GM23338 (cell line): ENCODE results near the gene GPR162. TPM values are rescaled to one million over a fixed set of nuclear protein-coding genes. Genes with fewer than 3 reads are reported as not detected.

ENCODE experiments used
- ATAC-seq: fragments of 200-7000 bp; cut with Tn5 transposase; 3 replicates; pipeline ENCODE4 v1.9.1; 2020
- DNase-seq: peaks from one replicate; pipeline ENCODE4 v3.0.0-alpha.2; 2015; ENCODE audit warnings: low spot score
- H2AFZ ChIP-seq: fragments of 200-600 bp; sonication (generic); 2 replicates; pipeline ENCODE4 v1.8.0; 2016; ENCODE audit warnings: antibody characterized with exemption, mild to moderate bottlenecking, moderate library complexity
- H3F3A ChIP-seq: fragments of 200-600 bp; sonication (generic); replicated peaks from 2 replicates; pipeline ENCODE4 v1.8.0; 2017; ENCODE audit warnings: antibody characterized with exemption, mixed run types, low read depth
- H3K27ac ChIP-seq: fragments of 200-600 bp; sonication (generic); 2 replicates; pipeline ENCODE4 v1.6.1; 2016; ENCODE audit warnings: low read depth
- H3K27me3 ChIP-seq: fragments of 200-600 bp; sonication (generic); 2 replicates; pipeline ENCODE4 v1.8.0; 2016; ENCODE audit warnings: mild to moderate bottlenecking, mixed run types, moderate library complexity; ENCODE audit not compliant: insufficient read depth
- H3K36me3 ChIP-seq: fragments of 200-600 bp; sonication (generic); 2 replicates; pipeline ENCODE4 v1.8.0; 2016; ENCODE audit warnings: mild to moderate bottlenecking; ENCODE audit not compliant: insufficient read depth
- H3K4me1 ChIP-seq: fragments of 200-600 bp; sonication (generic); 2 replicates; pipeline ENCODE4 v1.8.0; 2016; ENCODE audit warnings: mild to moderate bottlenecking, moderate library complexity; ENCODE audit not compliant: insufficient read depth
- H3K4me2 ChIP-seq: fragments of 200-600 bp; sonication (generic); 2 replicates; pipeline ENCODE4 v1.7.1; 2017; ENCODE audit warnings: mixed run types
- H3K4me3 ChIP-seq: fragments of 200-600 bp; sonication (generic); 2 replicates; pipeline ENCODE4 v1.6.1; 2016; ENCODE audit warnings: mixed run types
- H3K79me2 ChIP-seq: fragments of 200-600 bp; sonication (generic); replicated peaks from 2 replicates; pipeline ENCODE4 v1.8.0; 2017; ENCODE audit warnings: mild to moderate bottlenecking; ENCODE audit not compliant: insufficient read depth
- H3K9me2 ChIP-seq: fragments of 200-600 bp; sonication (generic); 2 replicates; pipeline ENCODE4 v1.8.0; 2017; ENCODE audit not compliant: insufficient read depth
- H4K20me1 ChIP-seq: fragments of 200-600 bp; sonication (generic); replicated peaks from 2 replicates; pipeline ENCODE4 v1.8.0; 2017; ENCODE audit warnings: mild to moderate bottlenecking; ENCODE audit not compliant: insufficient read depth
- H3K27ac Mint-ChIP-seq: 2 replicates; pipeline ENCODE4 v1.8.0; 2020; ENCODE audit warnings: inconsistent platforms, mild to moderate bottlenecking, moderate library complexity, mixed read lengths
- H3K27me3 Mint-ChIP-seq: 3 replicates; pipeline ENCODE4 v1.8.0; 2022; ENCODE audit warnings: low read depth, mild to moderate bottlenecking, moderate library complexity, mixed read lengths, inconsistent platforms; ENCODE audit not compliant: insufficient read depth, poor library complexity
- H3K36me3 Mint-ChIP-seq: 3 replicates; pipeline ENCODE4 v1.8.0; 2021; ENCODE audit warnings: low read depth, mild to moderate bottlenecking, inconsistent platforms, moderate library complexity, mixed read lengths
- H3K4me1 Mint-ChIP-seq: 3 replicates; pipeline ENCODE4 v1.8.0; 2020; ENCODE audit warnings: mild to moderate bottlenecking, inconsistent platforms, mixed read lengths
- H3K4me3 Mint-ChIP-seq: 3 replicates; pipeline ENCODE4 v1.8.0; 2021; ENCODE audit warnings: moderate library complexity, mild to moderate bottlenecking, inconsistent platforms, mixed read lengths
- H3K9me3 Mint-ChIP-seq: 3 replicates; pipeline ENCODE4 v1.8.0; 2020; ENCODE audit warnings: moderate library complexity, mild to moderate bottlenecking, inconsistent platforms, mixed read lengths
- CREB1 ChIP-seq: fragments of 250-450 bp; sonication (Bioruptor Pico); IDR thresholded peaks from 2 replicates; pipeline ENCODE4 v1.5.0; 2020; ENCODE audit warnings: low read depth, mild to moderate bottlenecking, moderate library complexity
- EZH2 ChIP-seq: fragments of 200-600 bp; sonication (generic); IDR thresholded peaks from one replicate; pipeline ENCODE4 v1.8.0; 2017; ENCODE audit warnings: antibody characterized with exemption, mild to moderate bottlenecking, low read depth; ENCODE audit not compliant: unreplicated experiment
- JUNB ChIP-seq: IDR thresholded peaks from one replicate; pipeline ENCODE4 v1.6.1; 2016; ENCODE audit warnings: antibody characterized with exemption; ENCODE audit not compliant: unreplicated experiment
- POLR2AphosphoS5 ChIP-seq: IDR thresholded peaks from 2 replicates; pipeline ENCODE4 v1.6.1; 2016; ENCODE audit warnings: antibody characterized with exemption, low read depth
- REST ChIP-seq: IDR thresholded peaks from one replicate; pipeline ENCODE4 v1.6.1; 2018; ENCODE audit warnings: antibody characterized with exemption; ENCODE audit not compliant: unreplicated experiment
- STAT1 ChIP-seq: IDR thresholded peaks from one replicate; pipeline ENCODE4 v1.6.1; 2016; ENCODE audit warnings: antibody characterized with exemption; ENCODE audit not compliant: unreplicated experiment
- ZNF114 ChIP-seq: fragments of 250-450 bp; sonication (Bioruptor Pico); IDR thresholded peaks from 2 replicates; pipeline ENCODE4 v1.5.0; 2020; ENCODE audit warnings: mild to moderate bottlenecking, moderate library complexity
- ZNF331 ChIP-seq: fragments of 250-450 bp; sonication (Bioruptor Pico); IDR thresholded peaks from 2 replicates; pipeline ENCODE4 v1.5.0; 2020; ENCODE audit warnings: low read depth, mild to moderate bottlenecking, moderate library complexity
- polyA plus RNA-seq: library from polyadenylated mRNA; unstranded; fragments of >200 nt; fragmentation: Nextera tagmentation; extraction: Ambion mirVana; gene quantifications from 2 replicates; pipeline ENCODE4 v1.2.1, GENCODE V29; 2016
- total RNA-seq: library from RNA; depleted of rRNA; stranded (reverse); fragments of >200 nt; shearing (Covaris generic); gene quantifications from 2 replicates; pipeline ENCODE4 v1.2.3, GENCODE V29; 2014
- TF ChIP-seq, protein P1 (sequence below), 2 experiments: fragments of 200-600 bp in 1 of 2; sonication (generic) in 1 of 2; conservative IDR thresholded peaks; 2 replicates each; pipeline versions ENCODE4 v1.5.1 to v1.6.1; 2016 to 2017; ENCODE audit warnings: antibody characterized with exemption in 2 of 2, low read depth in 2 of 2, mild to moderate bottlenecking in 2 of 2, moderate library complexity in 1 of 2
- TF ChIP-seq, protein P2 (sequence below): IDR thresholded peaks from 2 replicates; pipeline ENCODE4 v1.6.1; 2016; ENCODE audit warnings: antibody characterized with exemption
- TF ChIP-seq, protein P3 (sequence below): fragments of 250-450 bp; sonication (Bioruptor Pico); IDR thresholded peaks from 2 replicates; pipeline ENCODE4 v1.5.0; 2020; ENCODE audit warnings: mild to moderate bottlenecking, moderate library complexity

The GPR162 gene
- total and polyA plus RNA-seq, 2 experiments from 2014 or later = 4.7 to 5.0 TPM

GRCh38 chr12:6791931-6792520 lies 29.6 kb upstream of the GPR162 start:
- H3K4me3 ChIP-seq = no peak overlapping the region
- Mint-ChIP-seq H3K27me3 (peaks cover 18% of the 10 kb centered on the region), H3K27ac (no peak overlapping the region), H3K9me3 (no peaks in the 10 kb centered on the region), H3K4me1 (peaks cover 23% of the 10 kb centered on the region), H3K4me3 (no peak overlapping the region), H3K36me3 (no peaks in the 10 kb centered on the region; the same call in 2 of the 3 replicates)
- ATAC-seq (no peak), DNase-seq (no peak)
- H4K20me1 ChIP-seq = no peaks in the 10 kb centered on the region
- H3K79me2 ChIP-seq = no peaks in the 10 kb centered on the region
- H2AFZ ChIP-seq = peak overlapping the region; percentile 78; the same call in 1 of the 2 replicates
- no peaks in the 10 kb centered on the region for H3K9me2 ChIP-seq
- H3K27me3 ChIP-seq = no peaks in the 10 kb centered on the region
- H3K4me1 ChIP-seq = peaks cover 14% of the 10 kb centered on the region
- no peak overlapping the region for H3K27ac ChIP-seq
- H3K4me2 ChIP-seq = no peak overlapping the region
- TF ChIP-seq REST = no peak
- TF ChIP-seq EZH2 = no peak
- TF ChIP-seq, protein P1, sequence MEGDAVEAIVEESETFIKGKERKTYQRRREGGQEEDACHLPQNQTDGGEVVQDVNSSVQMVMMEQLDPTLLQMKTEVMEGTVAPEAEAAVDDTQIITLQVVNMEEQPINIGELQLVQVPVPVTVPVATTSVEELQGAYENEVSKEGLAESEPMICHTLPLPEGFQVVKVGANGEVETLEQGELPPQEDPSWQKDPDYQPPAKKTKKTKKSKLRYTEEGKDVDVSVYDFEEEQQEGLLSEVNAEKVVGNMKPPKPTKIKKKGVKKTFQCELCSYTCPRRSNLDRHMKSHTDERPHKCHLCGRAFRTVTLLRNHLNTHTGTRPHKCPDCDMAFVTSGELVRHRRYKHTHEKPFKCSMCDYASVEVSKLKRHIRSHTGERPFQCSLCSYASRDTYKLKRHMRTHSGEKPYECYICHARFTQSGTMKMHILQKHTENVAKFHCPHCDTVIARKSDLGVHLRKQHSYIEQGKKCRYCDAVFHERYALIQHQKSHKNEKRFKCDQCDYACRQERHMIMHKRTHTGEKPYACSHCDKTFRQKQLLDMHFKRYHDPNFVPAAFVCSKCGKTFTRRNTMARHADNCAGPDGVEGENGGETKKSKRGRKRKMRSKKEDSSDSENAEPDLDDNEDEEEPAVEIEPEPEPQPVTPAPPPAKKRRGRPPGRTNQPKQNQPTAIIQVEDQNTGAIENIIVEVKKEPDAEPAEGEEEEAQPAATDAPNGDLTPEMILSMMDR (conservative IDR thresholded peaks at IDR 0.05; ENCODE audit: low read depth in 2 of 2) = no peak
- TF ChIP-seq JUNB = no peak
- no peak for TF ChIP-seq STAT1
- no peak for TF ChIP-seq POLR2AphosphoS5
- TF ChIP-seq, protein P2, sequence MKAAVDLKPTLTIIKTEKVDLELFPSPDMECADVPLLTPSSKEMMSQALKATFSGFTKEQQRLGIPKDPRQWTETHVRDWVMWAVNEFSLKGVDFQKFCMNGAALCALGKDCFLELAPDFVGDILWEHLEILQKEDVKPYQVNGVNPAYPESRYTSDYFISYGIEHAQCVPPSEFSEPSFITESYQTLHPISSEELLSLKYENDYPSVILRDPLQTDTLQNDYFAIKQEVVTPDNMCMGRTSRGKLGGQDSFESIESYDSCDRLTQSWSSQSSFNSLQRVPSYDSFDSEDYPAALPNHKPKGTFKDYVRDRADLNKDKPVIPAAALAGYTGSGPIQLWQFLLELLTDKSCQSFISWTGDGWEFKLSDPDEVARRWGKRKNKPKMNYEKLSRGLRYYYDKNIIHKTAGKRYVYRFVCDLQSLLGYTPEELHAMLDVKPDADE = no peak
- TF ChIP-seq, protein P3, sequence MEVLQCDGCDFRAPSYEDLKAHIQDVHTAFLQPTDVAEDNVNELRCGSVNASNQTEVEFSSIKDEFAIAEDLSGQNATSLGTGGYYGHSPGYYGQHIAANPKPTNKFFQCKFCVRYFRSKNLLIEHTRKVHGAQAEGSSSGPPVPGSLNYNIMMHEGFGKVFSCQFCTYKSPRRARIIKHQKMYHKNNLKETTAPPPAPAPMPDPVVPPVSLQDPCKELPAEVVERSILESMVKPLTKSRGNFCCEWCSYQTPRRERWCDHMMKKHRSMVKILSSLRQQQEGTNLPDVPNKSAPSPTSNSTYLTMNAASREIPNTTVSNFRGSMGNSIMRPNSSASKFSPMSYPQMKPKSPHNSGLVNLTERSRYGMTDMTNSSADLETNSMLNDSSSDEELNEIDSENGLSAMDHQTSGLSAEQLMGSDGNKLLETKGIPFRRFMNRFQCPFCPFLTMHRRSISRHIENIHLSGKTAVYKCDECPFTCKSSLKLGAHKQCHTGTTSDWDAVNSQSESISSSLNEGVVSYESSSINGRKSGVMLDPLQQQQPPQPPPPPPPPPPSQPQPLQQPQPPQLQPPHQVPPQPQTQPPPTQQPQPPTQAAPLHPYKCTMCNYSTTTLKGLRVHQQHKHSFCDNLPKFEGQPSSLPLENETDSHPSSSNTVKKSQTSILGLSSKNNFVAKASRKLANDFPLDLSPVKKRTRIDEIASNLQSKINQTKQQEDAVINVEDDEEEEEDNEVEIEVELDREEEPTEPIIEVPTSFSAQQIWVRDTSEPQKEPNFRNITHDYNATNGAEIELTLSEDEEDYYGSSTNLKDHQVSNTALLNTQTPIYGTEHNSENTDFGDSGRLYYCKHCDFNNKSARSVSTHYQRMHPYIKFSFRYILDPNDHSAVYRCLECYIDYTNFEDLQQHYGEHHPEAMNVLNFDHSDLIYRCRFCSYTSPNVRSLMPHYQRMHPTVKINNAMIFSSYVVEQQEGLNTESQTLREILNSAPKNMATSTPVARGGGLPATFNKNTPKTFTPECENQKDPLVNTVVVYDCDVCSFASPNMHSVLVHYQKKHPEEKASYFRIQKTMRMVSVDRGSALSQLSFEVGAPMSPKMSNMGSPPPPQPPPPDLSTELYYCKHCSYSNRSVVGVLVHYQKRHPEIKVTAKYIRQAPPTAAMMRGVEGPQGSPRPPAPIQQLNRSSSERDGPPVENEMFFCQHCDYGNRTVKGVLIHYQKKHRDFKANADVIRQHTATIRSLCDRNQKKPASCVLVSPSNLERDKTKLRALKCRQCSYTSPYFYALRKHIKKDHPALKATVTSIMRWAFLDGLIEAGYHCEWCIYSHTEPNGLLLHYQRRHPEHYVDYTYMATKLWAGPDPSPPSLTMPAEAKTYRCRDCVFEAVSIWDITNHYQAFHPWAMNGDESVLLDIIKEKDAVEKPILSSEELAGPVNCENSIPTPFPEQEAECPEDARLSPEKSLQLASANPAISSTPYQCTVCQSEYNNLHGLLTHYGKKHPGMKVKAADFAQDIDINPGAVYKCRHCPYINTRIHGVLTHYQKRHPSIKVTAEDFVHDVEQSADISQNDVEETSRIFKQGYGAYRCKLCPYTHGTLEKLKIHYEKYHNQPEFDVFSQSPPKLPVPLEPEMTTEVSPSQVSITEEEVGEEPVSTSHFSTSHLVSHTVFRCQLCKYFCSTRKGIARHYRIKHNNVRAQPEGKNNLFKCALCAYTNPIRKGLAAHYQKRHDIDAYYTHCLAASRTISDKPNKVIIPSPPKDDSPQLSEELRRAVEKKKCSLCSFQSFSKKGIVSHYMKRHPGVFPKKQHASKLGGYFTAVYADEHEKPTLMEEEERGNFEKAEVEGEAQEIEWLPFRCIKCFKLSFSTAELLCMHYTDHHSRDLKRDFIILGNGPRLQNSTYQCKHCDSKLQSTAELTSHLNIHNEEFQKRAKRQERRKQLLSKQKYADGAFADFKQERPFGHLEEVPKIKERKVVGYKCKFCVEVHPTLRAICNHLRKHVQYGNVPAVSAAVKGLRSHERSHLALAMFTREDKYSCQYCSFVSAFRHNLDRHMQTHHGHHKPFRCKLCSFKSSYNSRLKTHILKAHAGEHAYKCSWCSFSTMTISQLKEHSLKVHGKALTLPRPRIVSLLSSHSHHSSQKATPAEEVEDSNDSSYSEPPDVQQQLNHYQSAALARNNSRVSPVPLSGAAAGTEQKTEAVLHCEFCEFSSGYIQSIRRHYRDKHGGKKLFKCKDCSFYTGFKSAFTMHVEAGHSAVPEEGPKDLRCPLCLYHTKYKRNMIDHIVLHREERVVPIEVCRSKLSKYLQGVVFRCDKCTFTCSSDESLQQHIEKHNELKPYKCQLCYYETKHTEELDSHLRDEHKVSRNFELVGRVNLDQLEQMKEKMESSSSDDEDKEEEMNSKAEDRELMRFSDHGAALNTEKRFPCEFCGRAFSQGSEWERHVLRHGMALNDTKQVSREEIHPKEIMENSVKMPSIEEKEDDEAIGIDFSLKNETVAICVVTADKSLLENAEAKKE (CRISPR knock-in tag) = no peak
- TF ChIP-seq ZNF331 (CRISPR knock-in tag) = no peak
- TF ChIP-seq ZNF114 (CRISPR knock-in tag) = no peak
- TF ChIP-seq CREB1 = no peak
- no peaks in the 10 kb centered on the region for H3F3A ChIP-seq
- H3K36me3 ChIP-seq = no peaks in the 10 kb centered on the region
